Dermis microvascular lymphatic vessel endothelial cell (primary cell): ENCODE measurements around the gene KLRC4. TPM values are rescaled to one million over a fixed set of nuclear protein-coding genes. Genes with fewer than 3 reads are reported as not detected.
"Not testable (repeated sequence)": the region's sequence is repeated elsewhere in the genome, so short reads cannot be mapped to it uniquely, and the experiment has no call there.

Experiments used
- DNase-seq, 2 donors: peaks; one replicate each; pipeline versions ENCODE4 v3.0.0 to v3.0.0-alpha.2; 2010; ENCODE audit warnings: low read depth in 2 of 2
- total RNA-seq: library from RNA; depleted of rRNA; stranded (reverse); fragments of >200 nt; gene quantifications from 2 replicates; pipeline ENCODE4 v1.2.1, GENCODE V29; 2014

The KLRC4 gene
- total RNA-seq, 1 donor from 2014 or later = not detected

DNA sequence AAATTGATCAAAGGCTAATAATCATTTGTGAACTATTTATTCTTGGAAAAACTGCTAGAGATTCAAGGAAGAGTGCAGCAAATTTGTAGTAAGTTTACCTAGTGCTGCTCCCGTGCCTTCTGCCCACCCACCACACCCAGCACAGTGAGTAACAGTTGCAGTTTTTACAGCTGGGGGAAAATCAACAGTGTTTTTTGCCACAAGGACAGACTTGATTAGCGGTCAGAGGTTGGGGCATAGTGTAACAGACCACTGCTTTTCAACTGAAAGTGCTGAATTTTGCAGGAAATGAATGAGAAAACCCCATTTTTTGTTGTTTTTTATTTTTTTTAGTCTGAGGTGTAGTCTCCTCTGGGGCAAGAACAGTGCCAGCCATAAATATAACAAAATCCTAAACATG lies 12.3 kb downstream of the KLRC4 start:
- no peak for DNase-seq

DNA sequence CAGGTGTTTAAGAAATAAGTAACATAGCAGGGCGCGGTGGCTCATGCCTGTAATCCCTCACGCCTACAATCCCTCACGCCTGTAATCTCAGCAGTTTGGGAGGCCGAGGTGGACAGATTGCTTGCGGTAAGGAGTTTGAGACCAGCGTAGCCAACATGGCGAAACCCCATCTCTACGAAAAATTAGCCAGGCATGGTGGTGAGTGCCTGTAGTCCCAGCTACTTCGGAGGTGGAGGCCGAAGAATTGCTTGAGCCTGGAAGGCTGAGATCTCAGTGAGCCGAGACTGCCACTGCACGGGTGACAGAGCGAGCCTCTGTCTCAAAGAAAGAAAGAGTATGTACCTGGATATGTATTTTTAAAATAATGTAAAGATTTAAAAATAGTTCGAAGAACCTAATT lies 13.4 kb downstream of the KLRC4 start:
- not testable (repeated sequence) for DNase-seq

DNA sequence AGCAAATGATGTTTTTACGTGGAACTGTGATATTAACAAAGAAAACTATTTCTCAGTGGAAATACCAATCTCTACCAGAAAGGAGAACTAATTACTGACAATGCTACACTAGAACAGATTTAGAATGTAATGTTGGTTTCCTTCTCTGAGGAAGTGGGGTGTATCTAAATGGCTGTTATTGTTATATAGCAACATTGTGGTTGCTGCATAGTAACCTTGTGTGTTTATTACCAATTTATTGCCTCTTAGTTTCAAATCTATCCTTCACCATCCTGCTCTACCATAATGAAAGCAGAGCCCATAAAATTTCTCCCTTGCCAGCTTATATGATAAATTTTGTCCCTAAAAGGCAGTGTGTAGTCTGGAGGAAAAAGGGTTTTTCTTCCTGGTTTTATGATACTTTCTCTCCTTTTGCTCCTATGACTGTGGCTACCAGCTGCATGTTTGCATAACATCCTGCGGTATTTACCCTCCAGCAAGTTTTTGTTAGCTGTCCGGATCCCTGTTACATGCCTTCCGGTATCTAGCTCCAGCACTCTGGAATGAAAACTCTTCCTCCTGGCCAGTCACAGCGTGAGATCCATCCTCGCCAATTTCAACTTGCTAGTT lies 14.1 kb downstream of the KLRC4 start:
- peak; percentile 64 to 72 for DNase-seq

DNA sequence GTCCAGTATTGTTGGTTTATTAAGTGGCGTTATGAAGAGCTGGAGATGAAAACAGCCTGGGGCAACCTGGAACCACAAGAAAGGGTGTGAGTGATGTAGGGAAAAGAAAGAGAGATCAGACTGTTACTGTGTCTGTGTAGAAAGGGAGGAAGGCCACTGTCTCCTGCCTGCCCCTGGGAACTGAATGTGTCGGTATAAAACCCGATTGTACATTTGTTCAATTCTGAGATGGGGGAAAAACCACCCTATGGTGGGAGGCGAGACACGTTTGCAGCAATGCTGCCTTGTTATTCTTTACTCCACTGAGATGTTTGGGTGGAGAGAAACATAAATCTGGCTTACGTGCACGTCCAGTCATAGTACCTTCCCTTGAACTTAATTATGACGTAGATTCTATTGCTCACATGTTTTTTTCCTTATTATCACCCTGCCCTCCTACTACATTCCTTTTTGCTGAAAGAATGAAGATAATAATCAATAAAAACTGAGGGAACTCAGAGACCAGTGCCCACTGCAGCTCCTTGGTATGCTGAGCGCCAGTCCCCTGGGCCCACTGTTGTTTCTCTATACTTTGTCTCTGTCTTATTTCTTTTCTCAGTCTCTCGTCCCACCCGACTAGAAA lies 14.9 kb downstream of the KLRC4 start:
- not testable (repeated sequence) for DNase-seq

DNA sequence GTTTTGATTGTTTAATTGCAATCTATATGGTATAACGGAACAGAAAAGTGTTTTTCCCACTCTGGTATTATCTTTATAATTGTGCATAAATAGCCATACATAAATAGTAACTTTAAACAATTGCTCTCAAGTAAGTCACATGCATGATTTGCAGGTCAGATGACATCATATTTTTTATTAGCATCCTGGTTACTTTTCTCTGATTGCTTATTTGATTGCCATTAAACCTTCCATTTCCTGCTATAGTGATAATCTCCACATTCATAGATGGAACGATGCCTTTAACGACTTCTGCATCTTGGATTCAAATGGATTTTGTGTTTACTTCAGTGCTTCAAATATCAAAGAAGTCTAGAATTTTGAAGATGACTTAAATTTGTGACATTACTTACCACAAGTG lies 16.3 kb downstream of the KLRC4 start:
- no peak for DNase-seq

DNA sequence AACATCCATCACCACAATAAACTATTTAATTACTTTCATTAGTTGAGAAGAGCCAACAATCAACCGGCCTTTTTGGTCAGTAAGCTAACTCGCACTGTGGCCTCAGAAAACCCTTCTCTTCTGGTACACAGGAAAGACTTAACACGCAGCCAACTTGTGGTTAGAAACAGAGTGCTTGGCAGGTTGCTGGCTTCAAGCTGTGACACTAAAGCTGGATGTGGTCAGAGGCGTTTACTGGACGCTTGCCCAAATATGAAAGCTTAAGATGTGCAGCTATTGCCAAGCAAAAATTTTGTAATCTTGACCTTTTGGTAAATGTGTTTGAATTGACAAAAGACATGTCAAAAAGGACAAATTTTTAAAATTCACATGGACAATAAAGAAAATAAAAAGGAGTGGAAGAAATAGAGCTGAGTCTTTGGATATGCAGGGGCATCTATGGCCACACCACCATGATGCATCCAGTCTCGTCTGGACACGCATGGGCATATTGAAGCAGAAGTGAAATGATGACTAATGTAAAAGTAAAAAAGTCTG lies 17.1 kb downstream of the KLRC4 start:
- peak in 1 of 2 donors; percentile 46 for DNase-seq

DNA sequence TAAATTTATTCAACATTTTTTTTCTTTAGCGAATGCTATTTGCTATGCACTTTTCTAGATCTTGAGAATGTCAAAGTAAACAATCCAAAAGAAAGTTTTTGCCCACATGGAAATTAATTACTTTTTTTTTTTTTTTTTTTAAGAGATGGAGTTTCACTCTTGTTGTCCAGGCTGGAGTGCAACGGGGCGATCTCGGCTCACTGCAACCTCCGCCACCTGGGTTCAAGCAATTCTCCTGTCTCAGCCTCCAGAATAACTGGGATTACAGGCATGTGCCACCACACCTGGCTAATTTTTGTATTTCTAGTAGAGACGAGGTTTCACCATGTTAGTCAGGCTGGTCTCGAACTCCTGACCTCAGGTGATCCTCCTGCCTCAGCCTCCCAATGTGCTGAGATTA lies 18.6 kb downstream of the KLRC4 start:
- DNase-seq = not testable (repeated sequence)

DNA sequence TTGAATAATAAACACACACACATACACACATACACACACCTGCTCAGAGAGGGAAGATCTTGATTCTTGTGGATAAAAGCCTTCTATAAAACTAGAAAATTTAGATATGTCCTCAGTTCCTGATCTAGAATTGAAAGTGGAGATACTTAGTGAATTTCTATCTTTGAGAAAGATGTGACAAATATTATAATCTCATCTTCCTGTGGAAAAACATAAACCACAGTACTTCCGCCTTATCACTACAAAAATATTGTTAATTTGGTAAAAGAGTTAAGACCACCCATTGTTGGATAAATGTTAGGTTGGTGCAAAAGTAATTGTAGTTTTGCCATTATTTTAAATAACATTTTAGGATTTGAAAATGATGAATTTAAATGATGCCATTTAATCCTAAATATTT lies 19.7 kb downstream of the KLRC4 start, which contains the start of gene KLRK1:
TSS of gene KLRK1 (minus strand) at position 138 of the 400 bp plus-strand sequence. CDS start 1,231 bp downstream, outside the sequence.
- no peak for DNase-seq

DNA sequence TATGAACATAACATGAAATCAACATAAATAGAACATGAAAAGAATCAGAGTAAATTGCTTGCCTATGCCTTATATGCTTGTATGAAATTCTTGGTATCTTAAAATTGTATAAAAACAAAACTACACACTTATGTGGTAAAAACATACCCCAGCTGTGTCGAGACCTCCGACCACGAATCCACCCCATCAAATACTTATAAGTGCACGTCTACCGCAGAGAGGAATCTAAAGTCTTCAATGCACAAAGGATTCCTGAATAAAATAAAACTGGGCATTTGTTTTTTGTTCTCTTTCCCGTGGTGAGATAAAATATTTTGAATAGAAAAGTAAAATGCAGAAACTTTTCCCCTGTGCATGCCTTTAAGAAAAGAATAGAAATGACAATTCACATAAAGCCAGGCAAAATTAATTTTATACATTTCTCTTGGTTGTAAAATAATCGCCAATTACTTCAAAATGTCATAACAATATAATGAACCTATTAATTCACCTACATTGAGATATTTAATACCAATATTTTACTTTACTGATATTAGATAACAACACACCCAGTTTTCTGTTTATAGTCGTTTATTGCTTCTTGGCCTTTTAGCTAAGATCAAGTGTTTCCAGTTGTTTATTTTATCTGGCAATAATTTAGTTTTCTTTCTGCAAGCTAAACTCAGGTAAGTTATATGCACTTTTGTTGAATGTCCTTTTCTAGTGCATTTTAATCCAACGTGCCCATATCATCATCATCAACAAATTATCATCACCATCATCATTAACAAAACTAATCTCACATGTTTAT lies 20.7 kb downstream of the KLRC4 start:
- no peak for DNase-seq

DNA sequence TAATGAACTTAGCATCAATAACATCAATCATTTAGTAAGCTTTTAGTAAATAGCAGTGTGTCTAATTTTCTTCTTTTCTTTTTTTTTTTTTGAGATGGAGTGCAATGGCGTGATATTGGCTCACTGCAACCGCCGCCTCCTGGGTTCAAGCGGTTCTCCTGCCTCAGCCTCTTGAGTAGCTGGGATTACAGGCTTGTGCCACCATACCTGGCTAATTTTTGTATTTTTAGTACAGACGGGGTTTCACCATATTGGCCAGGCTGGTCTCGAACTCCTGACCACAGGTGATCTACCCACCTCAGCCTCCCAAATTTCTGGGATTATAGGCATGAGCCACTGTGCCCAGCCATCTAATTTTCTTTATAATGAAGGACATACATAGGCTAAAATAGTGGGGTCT lies 22.1 kb downstream of the KLRC4 start:
- DNase-seq = not testable (repeated sequence)

DNA sequence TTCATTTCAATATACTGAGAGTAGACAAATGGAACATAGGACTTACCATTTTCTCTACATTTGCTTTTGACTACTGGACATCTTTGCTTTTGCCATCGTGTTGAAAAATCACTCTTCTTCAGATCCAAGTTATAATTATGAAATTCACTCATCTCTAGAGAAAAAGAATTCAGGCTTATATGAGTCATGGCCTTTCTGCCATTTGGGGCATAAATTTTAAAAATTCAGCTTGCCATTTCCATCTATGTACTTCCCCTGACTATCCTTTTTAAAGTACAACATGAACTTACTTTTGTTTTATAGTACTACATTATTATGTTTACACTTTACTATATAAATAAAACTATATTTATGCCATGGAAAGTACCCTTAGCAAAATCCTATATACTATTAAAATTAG lies 22.7 kb downstream of the KLRC4 start:
- DNase-seq = no peak

DNA sequence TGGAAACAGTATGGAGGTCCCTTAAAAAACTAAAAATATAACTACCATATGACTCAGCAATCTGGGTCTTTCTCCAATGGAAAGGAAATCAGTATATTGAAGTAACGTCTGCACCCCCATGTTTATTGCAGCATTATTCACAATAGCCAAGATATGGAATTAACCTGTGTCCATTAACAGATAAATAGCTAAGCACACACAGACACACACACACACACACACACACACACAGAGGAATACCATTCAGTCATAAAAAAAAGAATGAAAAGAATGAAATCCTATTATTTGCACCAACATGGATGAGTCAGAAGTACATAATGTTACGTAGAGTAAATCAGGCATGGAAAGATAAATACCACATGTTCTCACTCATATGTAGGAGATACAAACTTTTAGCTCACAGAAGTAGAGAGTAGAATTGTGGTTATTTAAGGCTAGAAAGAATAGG lies 24.4 kb downstream of the KLRC4 start:
- DNase-seq = peak; percentile 4 to 38

DNA sequence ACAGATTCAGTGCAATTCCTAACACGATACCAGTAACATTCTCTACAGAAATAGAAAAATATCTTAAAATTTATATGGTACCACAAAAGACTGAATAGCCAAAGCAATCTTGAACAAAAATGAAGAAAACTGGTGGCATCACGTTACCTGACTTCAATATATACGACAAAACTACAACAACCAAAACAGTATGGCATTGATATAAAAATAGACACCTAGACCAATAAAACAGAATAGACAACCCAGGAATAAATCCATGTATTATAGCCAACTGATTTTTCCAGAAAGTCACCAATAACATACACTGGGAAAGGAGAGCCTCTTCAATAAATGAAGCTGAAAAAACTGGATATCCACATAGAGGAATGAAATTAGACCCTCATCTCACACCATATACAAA lies 25.4 kb downstream of the KLRC4 start:
- DNase-seq = no peak

DNA sequence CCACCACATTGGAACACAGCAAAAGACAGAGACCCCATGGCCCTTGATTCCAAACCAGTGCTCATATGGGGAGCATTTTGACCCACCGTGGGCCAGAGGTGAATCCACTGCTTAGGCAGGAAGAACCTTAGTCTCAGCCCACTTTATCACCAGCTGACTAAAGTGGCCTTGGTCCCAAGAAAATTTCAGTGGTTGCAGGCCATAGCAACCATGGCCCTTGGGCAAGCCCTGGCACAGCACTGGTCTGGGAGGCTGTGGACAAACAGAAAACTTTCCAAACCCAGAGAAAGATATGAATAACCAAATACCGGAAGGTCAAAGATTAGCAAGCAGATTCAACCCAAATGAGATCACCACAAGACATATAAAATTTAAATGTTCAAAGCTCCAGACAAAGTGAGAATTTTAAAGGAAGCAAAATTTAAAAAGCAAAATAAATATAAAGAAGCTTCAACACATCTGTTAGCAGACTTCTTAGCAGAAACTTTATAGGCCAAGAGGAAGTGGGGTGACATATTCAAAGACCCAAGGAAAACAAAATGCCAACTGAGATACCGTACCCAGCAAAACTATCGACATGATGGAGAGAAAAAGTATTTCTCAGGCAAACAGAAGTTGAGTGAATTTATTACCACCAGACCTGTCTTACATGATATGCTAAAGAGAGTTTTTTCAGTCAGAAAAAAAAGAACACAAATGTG lies 27.5 kb downstream of the KLRC4 start:
- DNase-seq = no peak

DNA sequence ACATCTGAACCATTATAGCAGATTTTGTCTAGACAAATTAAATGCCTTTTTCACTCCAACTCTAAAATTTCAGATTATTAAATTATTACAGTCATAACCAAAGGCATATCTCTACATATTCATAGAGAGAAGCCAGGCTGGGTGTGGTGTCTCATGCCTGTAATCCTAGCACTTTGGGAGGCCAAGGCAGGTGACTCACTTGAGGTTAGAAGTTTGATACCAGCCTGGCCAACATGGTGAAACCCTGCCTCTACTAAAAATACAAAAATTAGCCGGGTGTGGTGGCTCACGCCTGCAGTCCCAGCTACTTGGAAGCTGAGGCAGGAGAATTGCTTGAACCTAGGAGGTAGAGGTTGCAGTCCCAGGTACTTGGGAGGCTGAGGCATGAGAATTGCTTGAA lies 30.8 kb downstream of the KLRC4 start:
- DNase-seq = not testable (repeated sequence)

DNA sequence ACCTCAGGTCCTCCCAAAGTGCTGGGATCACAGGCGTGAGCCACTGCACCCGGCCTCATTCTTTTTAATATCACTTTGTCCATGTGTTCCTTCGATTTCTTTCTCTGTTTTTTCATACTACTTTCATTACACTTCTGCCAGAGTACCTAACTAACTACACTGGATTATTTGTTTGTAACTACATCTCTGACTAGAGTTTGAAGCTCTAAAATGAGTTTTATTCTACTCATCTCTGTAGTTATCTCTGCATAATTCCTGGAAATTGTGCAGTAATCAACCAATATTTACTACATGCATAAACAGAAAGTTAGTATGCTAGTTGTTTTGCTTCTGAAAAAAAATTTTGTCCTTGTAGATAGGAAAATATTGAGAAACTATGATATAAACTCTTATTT lies 34.9 kb downstream of the KLRC4 start:
- DNase-seq = no peak

DNA sequence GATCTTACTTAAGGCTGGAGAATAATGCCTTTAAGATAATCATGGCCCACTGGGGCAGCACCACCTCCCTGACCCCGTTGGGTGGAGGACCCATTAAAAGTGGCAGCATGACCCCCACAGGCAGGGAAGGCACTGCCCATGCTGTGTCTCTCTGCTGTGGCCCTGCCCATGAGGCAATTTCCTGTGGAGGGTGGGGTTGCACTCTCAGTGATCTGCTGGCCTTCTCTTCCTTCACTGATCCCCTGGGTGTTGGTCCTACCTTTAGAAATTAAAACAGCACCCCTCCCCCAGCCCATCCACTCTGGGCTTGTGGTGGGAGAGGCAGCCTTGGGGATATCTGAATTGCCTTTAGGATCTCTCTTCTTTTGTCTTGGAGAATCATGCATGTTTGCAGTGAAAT lies 37.0 kb downstream of the KLRC4 start:
- no peak for DNase-seq

DNA sequence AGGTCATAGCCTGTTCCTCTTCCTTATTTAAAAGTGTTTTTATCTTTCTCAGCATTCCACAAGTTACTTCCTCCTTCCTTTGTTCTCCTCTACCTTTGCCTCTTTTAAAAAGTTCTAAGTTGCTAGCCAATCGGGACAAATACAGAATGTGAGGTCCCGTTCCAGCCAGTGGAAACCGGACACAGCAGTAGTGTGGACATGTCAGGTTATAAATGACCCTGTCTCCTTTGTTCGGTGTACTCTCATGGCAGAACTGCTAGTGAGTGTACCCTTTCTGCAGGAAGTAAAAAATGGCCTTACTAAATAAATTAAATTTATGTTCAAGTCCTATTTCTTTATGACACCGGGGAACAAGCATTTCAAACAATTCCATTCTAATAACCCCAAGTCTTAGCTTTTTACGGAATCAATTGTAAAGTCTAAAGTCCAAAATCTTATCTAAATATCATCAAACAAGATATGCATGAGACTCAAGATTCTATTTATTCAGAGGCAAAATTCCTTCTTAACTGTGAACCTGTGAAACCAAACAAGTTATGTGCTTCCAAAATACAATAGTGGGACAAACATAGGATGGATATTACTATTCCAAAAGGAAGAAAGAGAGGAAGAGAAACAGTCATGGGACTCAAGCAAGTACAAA lies 37.5 kb downstream of the KLRC4 start:
- DNase-seq = peak in 1 of 2 donors; percentile 7

DNA sequence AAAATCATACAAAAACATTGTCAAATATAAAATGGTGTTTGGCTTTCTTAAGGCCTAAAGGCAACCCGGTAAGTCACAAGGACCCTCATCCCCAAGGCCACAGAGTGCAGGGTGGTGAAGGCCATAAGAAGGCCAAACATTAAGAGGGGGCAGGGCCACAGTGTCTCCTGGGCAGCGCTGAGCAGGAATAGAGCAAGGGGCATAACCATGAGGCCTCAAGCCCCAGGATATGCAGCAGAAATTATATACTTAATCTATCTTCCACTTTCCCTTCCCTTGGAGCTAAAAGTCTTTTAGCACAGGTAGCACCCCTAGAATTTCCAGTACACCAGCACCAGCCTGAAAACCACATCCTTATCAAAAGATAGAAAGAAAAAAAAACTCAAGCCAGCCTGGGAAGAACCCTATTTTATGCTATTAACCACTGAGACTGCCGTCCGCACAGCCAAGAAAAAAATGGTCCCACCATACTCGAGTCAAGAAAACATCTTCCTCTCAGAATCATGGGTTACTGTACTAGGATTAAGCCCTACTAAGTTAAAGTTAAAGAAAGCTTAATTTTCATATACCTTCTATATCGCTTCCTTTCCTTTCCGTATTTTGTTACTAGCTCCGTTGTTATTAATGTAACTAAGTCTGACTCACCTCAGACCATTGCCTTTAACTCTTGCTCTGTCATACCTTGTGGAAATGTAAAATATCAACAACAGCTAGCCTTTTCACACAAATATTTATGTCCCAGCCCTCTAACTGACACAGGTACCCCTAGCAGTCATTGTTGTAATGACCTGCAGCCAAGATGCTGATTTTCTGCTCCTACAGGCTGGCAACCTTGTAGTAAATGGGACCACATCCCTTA lies 39.8 kb downstream of the KLRC4 start:
- DNase-seq = no peak
